Common myeloid progenitor, CD34-positive (primary cell): ENCODE data around the gene UAP1L1.
"Not testable (repeated sequence)": the region's sequence is repeated elsewhere in the genome, so short reads cannot be mapped to it uniquely, and the experiment has no call there.

Source experiments
- CTCF ChIA-PET: fragments of 350-600 bp; sonication (Branson Sonifier 250); formaldehyde crosslinking; loops from one replicate; lab custom pipeline; 2021; ENCODE audit warnings: antibody characterized with exemption; lab: Charles Lee
- POLR2A ChIA-PET: fragments of 350-600 bp; sonication (Branson Sonifier 250); formaldehyde crosslinking; loops from one replicate; lab custom pipeline; 2021; ENCODE audit warnings: antibody characterized with exemption; lab: Charles Lee
- DNase-seq, 3 donors: peaks; one replicate each; pipeline versions ENCODE4 v3.0.0 to v3.0.0-alpha.2; 2013
- H3K27ac ChIP-seq, 2 experiments: 1 replicate in 1 of 2; 2 replicates in 1 of 2; pipeline ENCODE4 v1.7.0; 2013; ENCODE audit warnings: inconsistent platforms in 2 of 2, low read length in 2 of 2, mild to moderate bottlenecking in 2 of 2, low read depth in 1 of 2, moderate library complexity in 1 of 2; ENCODE audit not compliant: severe bottlenecking in 2 of 2, insufficient read depth in 1 of 2, poor library complexity in 1 of 2
- H3K27me3 ChIP-seq, 5 experiments: replicated peaks in 2 of 5; 1 replicate in 3 of 5; 2 replicates in 2 of 5; pipeline versions ENCODE4 v1.6.1 to v1.7.0; 2013; ENCODE audit warnings: low read length in 4 of 5, mild to moderate bottlenecking in 2 of 5, moderate library complexity in 2 of 5, inconsistent platforms in 1 of 5; ENCODE audit not compliant: insufficient read depth in 5 of 5, control insufficient read depth in 4 of 5
- H3K36me3 ChIP-seq, 4 experiments: 1 replicate in 2 of 4; 2 replicates in 2 of 4; pipeline versions ENCODE4 v1.6.1 to v1.7.0; 2013; ENCODE audit warnings: low read length in 3 of 4, control low read depth in 1 of 4, mild to moderate bottlenecking in 1 of 4; ENCODE audit not compliant: control insufficient read depth in 4 of 4, insufficient read depth in 4 of 4
- H3K4me1 ChIP-seq, 4 experiments: 1 replicate in 3 of 4; 2 replicates in 1 of 4; pipeline versions ENCODE4 v1.6.1 to v1.7.1; 2013; ENCODE audit warnings: low read length in 3 of 4, mild to moderate bottlenecking in 3 of 4, control low read depth in 1 of 4, inconsistent platforms in 1 of 4, moderate library complexity in 1 of 4; ENCODE audit not compliant: control insufficient read depth in 4 of 4, insufficient read depth in 4 of 4; ENCODE audit errors: control extremely low read depth in 1 of 4
- H3K4me3 ChIP-seq, 7 experiments: 1 replicate in 4 of 7; 2 replicates in 3 of 7; pipeline versions ENCODE4 v1.5.1 to v1.7.0; 2013; ENCODE audit warnings: mild to moderate bottlenecking in 7 of 7, low read length in 6 of 7, moderate library complexity in 6 of 7, inconsistent platforms in 2 of 7, low read depth in 2 of 7, control low read depth in 1 of 7; ENCODE audit not compliant: insufficient read depth in 4 of 7, control insufficient read depth in 1 of 7; ENCODE audit errors: extremely low read depth in 1 of 7
- H3K9me3 ChIP-seq, 5 experiments: 1 replicate in 4 of 5; 2 replicates in 1 of 5; pipeline versions ENCODE4 v1.6.1 to v1.7.1; 2013; ENCODE audit warnings: low read length in 4 of 5, mild to moderate bottlenecking in 2 of 5, inconsistent platforms in 1 of 5, low read depth in 1 of 5, moderate library complexity in 1 of 5; ENCODE audit not compliant: control insufficient read depth in 4 of 5, insufficient read depth in 2 of 5; ENCODE audit errors: control extremely low read depth in 1 of 5
- WGBS: methylation state at CpG from one replicate; pipeline ENCODE4 v1.1.5; 2013; ENCODE audit not compliant: insufficient coverage; 5-methylcytosine and 5-hydroxymethylcytosine counted together

Gene UAP1L1

DNA sequence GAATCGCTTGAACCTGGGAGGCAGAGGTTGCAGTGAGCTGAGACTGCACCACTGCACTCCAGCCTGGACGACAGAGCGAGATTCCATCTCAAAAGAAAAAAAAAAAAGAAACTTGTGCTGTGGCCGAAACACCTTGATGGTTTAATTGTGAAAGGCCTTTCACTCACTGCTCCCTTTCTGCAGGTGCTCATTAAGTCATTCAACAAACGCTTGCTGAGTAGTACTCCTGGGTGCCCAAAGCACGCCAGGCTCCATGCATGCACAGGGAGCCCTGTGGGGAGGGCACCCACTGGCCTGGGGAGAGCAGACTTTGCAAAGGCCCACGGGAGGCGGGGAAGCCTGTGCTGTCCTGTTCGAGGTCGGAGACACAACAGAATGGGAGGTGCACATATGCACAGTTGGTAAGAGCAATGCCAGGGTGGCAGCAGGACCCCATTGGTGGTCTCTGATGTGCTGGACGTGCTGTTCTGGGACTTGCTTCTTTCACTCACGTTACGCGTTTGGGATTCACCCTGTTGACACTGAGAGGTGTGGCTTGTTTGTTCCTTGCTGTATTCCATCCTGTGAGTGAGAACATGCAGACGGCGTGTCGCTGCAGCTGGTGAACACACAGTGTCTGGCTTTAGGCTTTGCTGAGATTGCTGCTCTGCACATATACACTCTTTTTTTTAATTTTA lies 20.4 kb upstream of the UAP1L1 start:
- Histone ChIP-seq H3K4me1 (peaks cover 0 to 35% (median 21%) of the 10 kb centered on the region in 4 experiments), H3K36me3 (no peaks in the 10 kb centered on the region), H3K27ac (no peak overlapping the region), H3K27me3 (peaks cover 0 to 44% (median 17%) of the 10 kb centered on the region in 5 experiments), H3K4me3 (no peak overlapping the region), H3K9me3 (no peaks in the 10 kb centered on the region)
- ChIA-PET CTCF (interaction anchor here (1.5 to 7.8 kb wide), 2 partner anchors 10 to 11 kb away, joined by 9 to 76 read pairs; partner anchors contain the start of gene SAPCD2), POLR2A (interaction anchor here (0.6 kb wide), 1 partner anchor 240 kb away, joined by 3 read pairs; no protein-coding TSS in a partner anchor)
- no peak for DNase-seq
- 94% methylated on average over 15 of the region's 17 CpGs for WGBS

DNA sequence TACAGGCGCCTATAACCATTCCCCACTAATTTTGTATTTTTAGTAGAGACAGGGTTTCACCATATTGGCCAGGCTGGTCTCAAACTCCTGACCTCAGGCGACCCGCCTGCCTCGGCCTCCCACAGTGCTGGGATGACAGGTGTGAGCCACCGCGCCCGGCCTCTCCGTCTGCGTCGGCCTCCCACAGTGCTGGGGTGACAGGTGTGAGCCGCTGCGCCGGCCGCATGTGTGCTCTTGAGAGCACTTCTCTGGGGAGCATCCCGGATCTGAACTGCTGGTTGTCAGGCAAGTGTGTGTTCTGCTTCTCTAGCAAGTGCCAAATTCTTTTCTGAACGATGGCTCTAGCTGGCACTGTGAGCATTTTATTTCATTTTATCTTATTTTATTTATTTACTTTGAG lies 19.8 kb upstream of the UAP1L1 start:
- 96% methylated on average over 14 of the region's 16 CpGs for WGBS
- POLR2A ChIA-PET: no interaction called here

DNA sequence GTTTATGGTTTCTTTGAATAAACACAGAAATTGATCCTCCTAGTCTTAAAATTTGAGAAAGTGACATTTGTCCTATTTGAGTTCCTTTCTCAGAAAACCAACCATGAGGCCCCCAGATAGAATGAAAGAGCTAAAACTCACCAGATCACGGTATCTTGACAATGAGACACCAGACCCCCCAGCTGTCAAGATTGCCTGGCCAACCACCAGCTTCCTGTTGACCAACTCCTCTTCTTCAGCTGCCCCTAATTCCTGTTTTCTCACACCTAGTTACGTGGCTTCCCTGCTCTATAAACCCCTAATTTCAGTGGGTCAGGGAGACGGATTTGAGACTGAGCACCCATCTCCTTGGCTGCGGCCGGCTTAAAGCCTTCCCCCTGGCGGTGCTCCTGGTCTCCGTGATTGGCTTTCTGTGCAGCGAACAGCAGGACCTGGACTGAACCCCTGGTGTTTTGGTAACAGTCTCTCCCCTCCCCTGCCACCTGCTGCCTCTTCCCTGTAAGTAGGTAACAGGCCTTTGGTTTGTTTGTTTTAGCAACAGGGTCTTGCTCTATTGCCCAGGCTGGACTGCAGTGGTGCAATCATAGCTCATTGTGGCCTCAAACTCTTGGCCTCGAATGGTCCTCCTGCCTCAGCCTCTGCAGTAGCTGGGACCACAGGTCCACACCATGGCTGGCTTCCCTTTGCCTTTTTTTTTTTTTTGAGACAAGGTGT lies 18.6 kb upstream of the UAP1L1 start:
- Histone ChIP-seq H3K4me1 (peaks cover 0 to 26% (median 11%) of the 10 kb centered on the region in 4 experiments), H3K36me3 (no peaks in the 10 kb centered on the region), H3K27me3 (peaks cover 0 to 26% (median 7%) of the 10 kb centered on the region in 5 experiments), H3K4me3 (no peak overlapping the region), H3K9me3 (no peaks in the 10 kb centered on the region), H3K27ac (no peak overlapping the region)
- WGBS: 92% methylated on average over 9 of the region's 9 CpGs
- no peak for DNase-seq
- CTCF ChIA-PET: interaction anchor here (0.8 to 7.8 kb wide), 4 partner anchors 9 to 24 kb away, joined by 3 to 76 read pairs (median 14); partner anchors contain the start of genes NPDC1 and SAPCD2
- POLR2A ChIA-PET: interaction anchor here (0.6 kb wide), 3 partner anchors 22 to 173 kb away, joined by 3 to 4 read pairs (median 4); partner anchors contain the start of gene TRAF2

More for the DNA sequence above, 19.8 kb upstream of the UAP1L1 start:
- CTCF ChIA-PET: interaction anchor here (4.9 to 7.8 kb wide), 2 partner anchors 10 to 11 kb away, joined by 23 to 76 read pairs; partner anchors contain the start of genes NPDC1 and SAPCD2
- H3K4me3 ChIP-seq: no peak overlapping the region
- H3K27ac ChIP-seq: no peak overlapping the region
- H3K27me3 ChIP-seq: peaks cover 0 to 37% (median 14%) of the 10 kb centered on the region in 5 experiments
- no peak for DNase-seq
- no peaks in the 10 kb centered on the region for H3K9me3 ChIP-seq
- H3K36me3 ChIP-seq: no peaks in the 10 kb centered on the region
- H3K4me1 ChIP-seq: peaks cover 0 to 33% (median 21%) of the 10 kb centered on the region in 4 experiments

DNA sequence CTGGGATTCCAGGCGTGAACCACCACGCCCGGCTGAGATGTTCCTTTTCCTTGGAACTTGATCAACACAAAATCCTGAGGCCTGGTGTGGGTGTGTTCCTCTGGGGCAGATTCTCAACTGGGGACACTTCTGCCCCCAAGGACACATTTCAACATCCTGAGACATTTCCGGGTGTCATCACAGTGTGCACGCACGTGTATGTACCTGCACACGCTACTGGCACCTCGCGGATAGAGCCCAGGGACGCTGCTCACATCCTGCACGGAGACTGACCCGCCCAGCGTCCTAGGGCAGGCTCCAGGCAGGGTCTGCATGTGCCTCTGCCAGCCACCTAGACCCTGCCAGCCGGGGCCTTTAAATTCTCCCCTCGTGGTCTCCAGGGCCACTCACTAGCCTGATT lies 14.9 kb upstream of the UAP1L1 start:
- WGBS: 94% methylated on average over 15 of the region's 15 CpGs
- Histone ChIP-seq H3K4me3 (no peak overlapping the region), H3K27ac (no peak overlapping the region), H3K4me1 (peaks cover 0 to 21% (median 7%) of the 10 kb centered on the region in 4 experiments), H3K9me3 (no peaks in the 10 kb centered on the region), H3K36me3 (peaks cover 0 to 26% (median 4%) of the 10 kb centered on the region in 4 experiments), H3K27me3 (no peaks in the 10 kb centered on the region)
- DNase-seq: no peak
- ChIA-PET CTCF (no interaction called here), POLR2A (no interaction called here)

DNA sequence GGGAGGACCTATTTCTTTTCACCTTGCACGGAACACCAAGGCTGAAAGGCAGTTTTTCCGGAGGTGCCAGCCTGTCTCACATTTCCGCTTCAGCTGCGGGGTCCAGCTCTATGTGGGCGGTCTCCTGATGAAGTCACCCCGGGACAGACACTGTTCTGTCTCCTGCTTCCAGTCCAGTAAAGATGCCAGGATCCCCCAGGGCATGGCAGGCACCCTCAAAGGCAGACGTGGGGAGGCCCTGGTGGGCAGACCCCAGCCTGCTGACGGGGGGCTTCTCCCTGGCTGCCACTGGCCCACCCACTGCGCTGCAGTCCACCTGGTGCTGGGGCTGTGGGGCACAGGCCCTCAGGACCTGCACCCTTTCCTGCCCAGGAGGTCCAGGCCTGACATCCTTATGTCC lies 14.5 kb upstream of the UAP1L1 start:
- DNase-seq, CTCF ChIA-PET, POLR2A ChIA-PET, H3K27ac ChIP-seq, H3K4me3 ChIP-seq, H3K9me3 ChIP-seq, H3K27me3 ChIP-seq: not testable (repeated sequence)
- WGBS: 100% methylated on average over 3 of the region's 9 CpGs
- Histone ChIP-seq H3K36me3 (peaks cover 0 to 26% (median 4%) of the 10 kb centered on the region in 4 experiments), H3K4me1 (peaks cover 0 to 19% (median 8%) of the 10 kb centered on the region in 4 experiments)

DNA sequence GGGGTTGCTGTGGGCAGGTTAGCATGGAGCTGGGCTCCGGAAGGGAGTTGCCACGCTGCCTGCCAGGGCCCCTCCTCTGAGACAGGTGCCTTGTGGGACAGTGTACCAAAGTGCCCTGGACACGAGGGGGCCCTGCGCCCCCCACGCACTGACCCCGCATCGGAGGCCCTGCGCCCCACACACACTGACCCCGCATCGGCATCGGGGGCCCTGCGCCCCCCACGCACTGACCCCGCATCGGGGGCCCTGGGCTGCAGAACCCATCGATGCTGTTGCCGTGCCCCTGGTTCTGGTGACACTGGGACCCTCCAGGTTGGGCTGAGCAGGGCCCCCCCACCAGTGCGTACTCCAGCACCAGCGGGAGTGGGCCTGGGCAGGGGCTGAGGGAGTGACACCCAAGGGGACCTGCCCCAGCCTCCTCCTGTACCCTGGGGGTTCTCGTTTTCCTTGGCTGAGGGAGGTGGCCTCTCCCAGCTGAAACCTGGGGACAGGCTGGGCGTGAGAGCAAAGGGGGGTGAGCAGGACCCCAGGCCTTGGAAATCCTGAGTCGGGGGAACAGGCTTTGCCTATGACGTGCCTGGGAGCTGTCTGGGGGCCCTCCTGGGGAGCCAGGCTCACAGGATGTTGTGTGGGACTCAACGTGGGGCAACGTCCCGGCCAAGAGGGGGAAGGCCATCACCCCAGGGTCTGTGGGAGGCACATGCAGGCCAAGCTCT lies 13.8 kb upstream of the UAP1L1 start:
- Histone ChIP-seq H3K9me3 (no peaks in the 10 kb centered on the region), H3K27me3 (no peaks in the 10 kb centered on the region), H3K4me1 (peaks cover 0 to 20% (median 8%) of the 10 kb centered on the region in 4 experiments), H3K4me3 (no peak overlapping the region), H3K27ac (no peak overlapping the region), H3K36me3 (peaks cover 0 to 26% (median 4%) of the 10 kb centered on the region in 4 experiments)
- WGBS: 89% methylated on average over 25 of the region's 26 CpGs
- DNase-seq: no peak
- ChIA-PET CTCF (interaction anchor here (1.1 to 8.9 kb wide), 10 partner anchors 6 to 37 kb away, joined by 3 to 76 read pairs (median 4); no protein-coding TSS in a partner anchor), POLR2A (interaction anchor here (0.8 kb wide), 1 partner anchor 28 kb away, joined by 3 read pairs; no protein-coding TSS in a partner anchor)
